VCaP (cell line): Measurements from ENCODE around the gene PLAC8L1.
"Not testable (repeated sequence)": the region's sequence is repeated elsewhere in the genome, so short reads cannot be mapped to it uniquely, and the experiment has no call there.

Source experiments
- H3K27ac ChIP-seq: fragments of 450-650 bp; 2 replicates; pipeline ENCODE4 v1.5.1; 2017
- TF ChIP-seq, protein P1 (sequence below): fragments of 450-650 bp; conservative IDR thresholded peaks from 2 replicates; pipeline ENCODE4 v1.5.1; 2017; ENCODE audit warnings: mild to moderate bottlenecking, moderate library complexity

PLAC8L1 gene

DNA sequence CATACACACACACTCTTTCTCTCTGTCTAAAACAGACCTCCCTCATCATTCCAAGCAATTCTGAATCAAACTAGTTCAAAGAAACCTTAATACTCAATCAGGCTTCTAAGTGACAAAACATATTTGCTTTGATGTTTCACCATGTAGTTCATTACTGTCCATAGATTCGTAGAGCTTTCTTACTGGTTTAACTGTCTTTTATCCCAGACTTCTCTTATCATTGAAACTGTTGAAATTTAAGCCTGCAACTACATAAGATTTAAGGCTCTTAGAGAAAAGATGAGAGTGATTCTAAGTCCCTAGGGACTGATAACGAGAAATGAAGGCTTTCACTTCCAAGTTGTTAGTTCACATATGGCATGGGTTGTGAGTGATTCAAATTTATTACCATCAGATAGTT is 11.0 kb upstream of the PLAC8L1 start:
- no peak overlapping the region for H3K27ac ChIP-seq
- TF ChIP-seq, protein P1, sequence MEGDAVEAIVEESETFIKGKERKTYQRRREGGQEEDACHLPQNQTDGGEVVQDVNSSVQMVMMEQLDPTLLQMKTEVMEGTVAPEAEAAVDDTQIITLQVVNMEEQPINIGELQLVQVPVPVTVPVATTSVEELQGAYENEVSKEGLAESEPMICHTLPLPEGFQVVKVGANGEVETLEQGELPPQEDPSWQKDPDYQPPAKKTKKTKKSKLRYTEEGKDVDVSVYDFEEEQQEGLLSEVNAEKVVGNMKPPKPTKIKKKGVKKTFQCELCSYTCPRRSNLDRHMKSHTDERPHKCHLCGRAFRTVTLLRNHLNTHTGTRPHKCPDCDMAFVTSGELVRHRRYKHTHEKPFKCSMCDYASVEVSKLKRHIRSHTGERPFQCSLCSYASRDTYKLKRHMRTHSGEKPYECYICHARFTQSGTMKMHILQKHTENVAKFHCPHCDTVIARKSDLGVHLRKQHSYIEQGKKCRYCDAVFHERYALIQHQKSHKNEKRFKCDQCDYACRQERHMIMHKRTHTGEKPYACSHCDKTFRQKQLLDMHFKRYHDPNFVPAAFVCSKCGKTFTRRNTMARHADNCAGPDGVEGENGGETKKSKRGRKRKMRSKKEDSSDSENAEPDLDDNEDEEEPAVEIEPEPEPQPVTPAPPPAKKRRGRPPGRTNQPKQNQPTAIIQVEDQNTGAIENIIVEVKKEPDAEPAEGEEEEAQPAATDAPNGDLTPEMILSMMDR: no peak

DNA sequence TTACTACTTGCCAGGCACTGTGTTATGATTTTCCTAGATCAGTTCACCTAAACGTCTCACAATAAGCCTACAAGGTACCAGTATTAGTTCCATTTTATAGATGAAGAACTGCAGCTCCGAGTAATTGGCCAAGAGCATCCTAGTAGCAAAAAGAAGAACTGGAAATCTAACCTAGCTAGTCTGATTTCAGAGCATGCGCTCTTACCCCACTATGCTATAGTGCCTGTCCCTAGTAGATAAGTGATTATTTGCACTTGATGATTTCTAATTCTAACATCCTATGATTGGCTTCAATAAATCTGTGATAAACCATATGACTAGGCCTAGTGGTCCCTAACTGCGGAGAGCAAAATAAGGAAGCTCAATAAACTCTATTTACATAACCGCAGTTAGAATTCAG is 7.1 kb upstream of the PLAC8L1 start:
- TF ChIP-seq, protein P1: no peak
- no peak overlapping the region for H3K27ac ChIP-seq

DNA sequence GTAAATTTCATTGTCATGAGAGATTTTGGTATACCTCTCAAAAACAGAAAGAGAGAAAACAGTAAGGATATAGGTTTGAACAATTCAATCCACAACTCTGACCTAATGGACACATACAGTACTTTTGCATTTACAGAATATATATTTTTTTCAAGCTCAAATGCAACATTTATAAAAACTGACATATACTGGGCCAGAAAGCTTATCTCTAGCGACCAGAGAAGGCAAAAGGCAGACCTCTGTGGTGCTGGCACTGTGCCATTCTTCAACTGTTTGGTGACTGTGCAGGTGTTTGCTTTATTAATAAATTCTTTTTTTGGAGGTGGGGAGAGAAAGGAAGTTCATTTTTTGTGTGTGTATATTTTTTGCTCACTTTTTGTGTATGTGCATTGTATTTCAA is 6.0 kb upstream of the PLAC8L1 start:
- TF ChIP-seq, protein P1: no peak
- H3K27ac ChIP-seq: no peak overlapping the region

DNA sequence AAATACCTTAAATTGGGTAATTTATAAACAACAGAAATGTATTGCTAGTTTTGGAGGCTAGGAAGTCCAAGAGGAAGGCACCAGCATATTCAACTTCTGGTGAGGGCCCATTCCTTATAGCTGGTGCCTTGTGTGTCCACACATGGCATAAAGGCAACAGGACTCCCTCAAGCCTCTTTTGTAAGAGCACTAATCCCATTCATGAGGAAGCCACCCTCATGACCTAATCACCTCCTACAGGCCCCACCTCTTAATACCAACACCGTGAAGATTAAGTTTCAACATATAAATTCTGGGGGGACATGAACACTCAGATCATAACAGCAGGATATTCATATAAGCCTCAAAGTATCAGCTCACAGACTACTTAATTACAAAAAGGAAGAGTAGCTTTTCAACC is 4.0 kb upstream of the PLAC8L1 start:
- TF ChIP-seq, protein P1: no peak
- H3K27ac ChIP-seq: no peak overlapping the region

DNA sequence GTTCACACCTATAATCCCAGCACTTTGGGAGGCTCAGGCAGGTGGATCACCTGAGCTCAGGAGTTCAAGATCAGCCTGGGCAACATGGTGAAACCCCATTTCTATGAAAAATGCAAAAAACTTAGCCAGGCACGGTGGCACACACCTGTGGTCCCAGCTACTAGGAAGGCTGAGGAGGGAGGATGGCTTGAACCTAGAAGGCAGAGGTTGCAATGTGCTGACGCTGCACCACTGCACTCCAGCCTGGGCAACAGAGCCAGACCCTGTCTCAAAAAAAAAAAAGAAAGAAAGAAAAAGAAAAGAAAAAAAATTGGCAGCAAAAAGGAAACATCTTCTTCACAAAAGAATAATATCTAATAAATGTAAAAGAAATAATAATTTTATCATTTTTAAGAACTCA is 3.5 kb upstream of the PLAC8L1 start:
- not testable (repeated sequence) for H3K27ac ChIP-seq

DNA sequence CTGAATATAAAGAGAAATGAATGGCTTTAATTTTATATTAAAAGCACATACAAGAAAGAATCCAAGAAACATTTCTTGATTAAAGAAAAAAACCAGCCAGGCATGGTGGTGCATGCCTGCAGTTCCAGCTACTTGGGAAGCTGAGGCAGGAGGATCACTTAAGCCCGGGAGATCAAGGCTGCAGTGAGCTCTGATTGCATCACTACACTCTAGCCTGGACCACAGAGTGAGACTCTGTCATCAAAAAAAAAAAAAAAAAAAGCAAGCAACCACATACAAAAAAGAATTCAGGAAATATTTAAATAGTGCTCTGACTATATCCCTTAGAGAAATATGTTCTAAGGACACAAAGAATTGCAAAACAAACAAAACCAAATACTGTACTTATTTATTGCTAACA is 2.5 kb upstream of the PLAC8L1 start:
- TF ChIP-seq, protein P1: no peak
- no peak overlapping the region for H3K27ac ChIP-seq

DNA sequence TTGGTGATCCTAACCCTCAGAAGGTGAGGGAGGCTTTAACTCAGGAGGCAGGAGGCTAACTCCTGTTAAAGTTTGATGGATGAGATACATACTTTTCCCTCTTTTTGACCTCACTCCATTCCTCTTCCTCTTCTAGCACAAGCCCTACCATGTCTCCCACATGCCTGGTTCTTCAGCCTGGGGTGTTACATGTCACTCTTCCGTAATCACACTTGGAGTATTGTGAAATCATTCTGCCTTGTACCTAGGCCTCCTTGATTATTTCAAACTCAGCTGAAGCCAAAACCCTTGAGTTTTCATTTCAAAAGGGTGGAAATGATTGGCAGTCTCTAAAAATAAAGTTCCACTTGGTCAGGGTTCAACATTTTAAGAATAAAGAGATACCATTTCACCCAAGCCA is 1.8 kb downstream of the PLAC8L1 start:
- H3K27ac ChIP-seq: no peak overlapping the region
- TF ChIP-seq, protein P1: no peak

DNA sequence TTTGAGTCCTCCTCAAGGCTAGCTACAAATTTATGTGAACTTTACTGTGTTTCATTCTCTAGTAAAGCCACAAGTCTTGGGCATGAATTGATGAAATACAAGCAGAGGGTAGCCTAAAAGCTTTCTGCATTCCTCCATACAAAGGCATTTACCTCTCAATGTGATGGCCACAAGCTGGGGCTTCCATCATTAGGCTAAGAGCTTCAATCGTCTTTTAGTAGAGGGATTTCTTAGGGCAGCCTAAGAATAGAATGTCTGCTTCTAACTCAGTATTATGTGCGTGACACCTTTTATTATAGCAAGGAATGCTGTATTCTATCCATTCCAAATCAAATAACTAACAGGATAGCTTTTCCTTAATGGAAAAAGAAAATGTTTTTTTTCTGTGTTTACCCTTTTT is 3.7 kb downstream of the PLAC8L1 start:
- H3K27ac ChIP-seq: no peak overlapping the region
- TF ChIP-seq, protein P1: no peak
